ENCODE results near the gene EMP3.
"Not testable (repeated sequence)": the region's sequence is repeated elsewhere in the genome, so short reads cannot be mapped to it uniquely, and the experiment has no call there.

Gene EMP3

GRCh38 chr19:48325265-48325910 lies at the start of gene EMP3:
Gene EMP3, plus strand, starts transcription at chr19:48325552. Its CDS starts 1,293 bp downstream, at chr19:48326845.
- DNase-seq, result peak; percentile 75

GRCh38 chr19:48279747-48280146 lies 45.6 kb upstream of the EMP3 start:
- DNase-seq, result no peak

- DNase-seq, result no peak
These were observed 41.4 kb upstream of the EMP3 start for GRCh38 chr19:48283908-48284307.

GRCh38 chr19:48284896-48285295 lies 40.5 kb upstream of the EMP3 start:
- no peak for DNase-seq

GRCh38 chr19:48287748-48288147 lies 37.6 kb upstream of the EMP3 start:
- DNase-seq, result no peak

- DNase-seq, result peak; percentile 65
These were observed 35.0 kb upstream of the EMP3 start for GRCh38 chr19:48290401-48290770.

- peak; percentile 69 for DNase-seq
These were observed 34.4 kb upstream of the EMP3 start for GRCh38 chr19:48290771-48291488.

GRCh38 chr19:48291489-48291815 lies 33.9 kb upstream of the EMP3 start:
- DNase-seq, result not testable (repeated sequence)

GRCh38 chr19:48292798-48293197 lies 32.6 kb upstream of the EMP3 start:
- DNase-seq, result peak; percentile 9

- no peak for DNase-seq
These were observed 29.9 kb upstream of the EMP3 start for GRCh38 chr19:48295458-48295857.

- no peak for DNase-seq
These were observed 28.2 kb upstream of the EMP3 start for GRCh38 chr19:48296963-48297734.

- DNase-seq, result no peak
These were observed 27.4 kb upstream of the EMP3 start for GRCh38 chr19:48297975-48298374.

GRCh38 chr19:48301886-48302599 lies 23.3 kb upstream of the EMP3 start:
- no peak for DNase-seq

GRCh38 chr19:48302600-48302959 lies 22.8 kb upstream of the EMP3 start:
- no peak for DNase-seq

GRCh38 chr19:48303367-48303766 lies 22.0 kb upstream of the EMP3 start:
- DNase-seq, result no peak

GRCh38 chr19:48303866-48304265 lies 21.5 kb upstream of the EMP3 start:
- DNase-seq, result no peak

GRCh38 chr19:48308631-48309586 lies 16.4 kb upstream of the EMP3 start:
- no peak for DNase-seq

GRCh38 chr19:48309731-48310130 lies 15.6 kb upstream of the EMP3 start:
- not testable (repeated sequence) for DNase-seq

- no peak for DNase-seq
These were observed 15.1 kb upstream of the EMP3 start for GRCh38 chr19:48310227-48310626.

- DNase-seq, result no peak
These were observed 14.0 kb upstream of the EMP3 start for GRCh38 chr19:48311384-48311783.

GRCh38 chr19:48315712-48316111 lies 9.6 kb upstream of the EMP3 start:
- no peak for DNase-seq

GRCh38 chr19:48317708-48317960 lies 7.7 kb upstream of the EMP3 start:
- DNase-seq, result not testable (repeated sequence)
